Skin epidermis (tissue), 12 donors: ENCODE results near the gene SRXN1.

Experiments
- H3K27ac ChIP-seq, 21 experiments: fragments of 200-600 bp; sonication (generic) in 11 of 21; one replicate each; pipeline ENCODE4 v1.5.0; 2020; ENCODE audit warnings: mild to moderate bottlenecking in 3 of 21, inconsistent platforms in 2 of 21, moderate library complexity in 2 of 21
- H3K4me3 ChIP-seq, 7 experiments: fragments of 200-600 bp; sonication (generic) in 2 of 7; one replicate each; pipeline ENCODE4 v1.5.0; 2020; ENCODE audit warnings: inconsistent platforms in 2 of 7, mild to moderate bottlenecking in 2 of 7, moderate library complexity in 1 of 7

The SRXN1 gene

DNA sequence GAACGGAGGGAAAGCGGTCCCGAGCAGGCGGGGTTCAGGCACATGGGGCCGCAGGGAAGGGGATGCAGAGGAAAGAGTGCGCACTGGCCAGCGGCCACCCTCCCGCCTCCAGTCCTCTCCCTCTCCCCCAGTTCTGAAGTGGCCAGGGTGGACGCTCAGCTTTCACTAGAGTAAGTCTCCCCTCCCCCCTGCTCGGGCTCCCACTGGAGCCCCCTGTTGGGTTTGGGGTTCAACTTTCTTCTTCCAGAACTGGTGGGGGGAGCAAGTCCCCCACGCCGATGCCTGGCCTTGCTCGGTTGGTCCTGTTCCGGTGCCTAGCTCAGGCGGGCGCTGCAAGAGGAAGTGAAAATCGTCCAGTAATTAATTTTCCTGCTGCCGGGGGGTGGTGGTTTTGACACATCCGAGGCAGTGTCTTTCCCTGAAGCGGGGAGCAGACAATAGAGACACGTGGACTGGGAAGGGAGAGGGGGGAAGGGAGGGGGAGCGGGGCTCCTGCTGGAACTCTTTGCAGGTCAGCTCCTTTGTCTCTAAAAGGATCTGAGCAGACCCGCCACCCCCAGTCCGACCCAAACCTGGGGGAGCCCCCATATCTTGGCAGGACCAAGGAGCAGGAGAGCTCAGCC, 23.4 kb upstream of the SRXN1 start:
- Histone ChIP-seq H3K27ac (no peak overlapping the region), H3K4me3 (no peak overlapping the region)

DNA sequence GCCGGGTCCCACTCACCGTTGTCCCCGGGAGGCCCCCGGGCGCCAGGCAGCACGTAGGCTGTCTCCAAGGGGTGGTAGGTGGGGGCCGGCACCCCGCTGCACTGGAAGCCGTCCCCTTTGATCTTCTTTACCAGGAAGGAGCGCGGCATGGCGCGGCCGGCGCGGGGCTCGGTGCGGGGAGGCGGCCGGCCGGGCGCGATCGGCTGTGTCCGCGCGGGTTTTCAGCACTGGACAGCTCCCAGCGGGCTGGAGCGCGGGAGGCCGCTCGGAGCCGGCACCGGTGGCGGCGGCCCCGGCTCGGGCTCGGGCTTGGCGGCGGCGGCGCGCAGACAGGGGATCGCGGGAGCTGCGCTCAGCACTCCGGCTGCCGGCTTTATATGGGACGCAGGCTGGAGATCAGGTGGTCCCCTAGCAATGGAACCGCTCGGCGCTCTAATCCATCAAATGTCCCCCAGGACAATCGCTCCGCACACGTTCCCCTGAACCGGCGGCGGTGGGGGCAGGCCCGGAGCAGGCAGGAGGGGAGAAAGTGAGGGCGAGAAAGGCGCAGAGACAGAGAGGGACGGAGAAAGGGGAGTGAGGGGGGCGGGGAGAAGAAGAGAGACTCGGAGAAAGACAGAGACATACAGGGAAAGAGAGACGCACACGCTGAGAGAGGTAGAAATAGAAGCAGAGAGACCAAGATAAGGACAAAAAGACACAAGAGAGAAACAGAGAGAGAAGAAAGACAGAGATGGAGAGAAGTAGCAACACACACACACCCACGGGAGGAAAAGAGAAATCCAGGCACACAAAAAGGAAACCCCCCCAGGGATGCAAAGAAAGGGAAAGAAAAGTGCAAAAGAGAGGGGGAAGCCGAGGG, 22.7 kb upstream of the SRXN1 start, which contains the start of gene SCRT2:
SCRT2 (minus strand) TSS at position 350 of the 862 bp plus-strand sequence; CDS start at position 149, 201 bp downstream.
- H3K27ac ChIP-seq: no peak within 1 kb of the TSS
- H3K4me3 ChIP-seq: no peak within 1 kb of the TSS

DNA sequence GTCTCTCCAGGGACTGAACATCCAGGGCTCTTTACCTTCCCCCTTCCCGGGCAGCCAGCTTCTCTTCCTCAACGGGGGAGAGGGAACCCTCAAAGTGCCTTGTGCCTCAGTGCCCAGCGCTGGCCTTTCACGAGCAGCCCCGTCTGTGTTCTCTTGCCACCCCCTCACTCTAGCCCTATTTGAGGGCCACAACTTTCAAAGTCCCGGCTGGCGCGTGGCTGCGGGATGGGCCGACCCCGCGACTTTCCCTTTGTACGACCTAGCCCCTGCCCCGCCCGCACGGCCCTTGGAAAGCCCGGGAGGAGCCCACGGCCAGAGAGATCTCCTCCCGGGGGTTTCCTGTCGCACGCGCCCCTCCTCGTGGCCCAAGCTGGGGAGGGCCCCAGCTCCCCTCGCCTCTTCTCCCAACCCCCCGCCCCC, 22.0 kb upstream of the SRXN1 start:
- Histone ChIP-seq H3K4me3 (no peak overlapping the region), H3K27ac (no peak overlapping the region)

DNA sequence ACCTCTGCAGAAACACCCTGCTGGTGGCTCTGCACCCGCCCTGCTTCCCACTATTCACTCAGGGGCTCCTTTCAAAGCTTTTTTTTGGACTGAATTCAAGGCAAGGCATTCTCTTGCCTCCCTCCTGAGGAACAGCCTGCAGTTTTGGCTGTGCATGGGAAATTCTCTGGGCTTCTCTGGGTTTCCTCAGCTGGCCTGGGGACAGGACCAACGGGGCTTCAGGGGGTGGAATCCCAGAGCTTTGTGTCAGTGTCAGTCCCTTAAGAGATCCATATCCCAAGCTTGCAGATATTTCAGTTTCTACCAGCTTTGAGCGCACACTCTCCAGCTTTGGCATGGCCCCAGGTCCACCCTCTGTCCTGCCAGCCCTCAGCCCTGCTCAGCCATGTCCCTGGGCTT, 20.6 kb upstream of the SRXN1 start:
- Histone ChIP-seq H3K4me3 (no peak overlapping the region), H3K27ac (no peak overlapping the region)

DNA sequence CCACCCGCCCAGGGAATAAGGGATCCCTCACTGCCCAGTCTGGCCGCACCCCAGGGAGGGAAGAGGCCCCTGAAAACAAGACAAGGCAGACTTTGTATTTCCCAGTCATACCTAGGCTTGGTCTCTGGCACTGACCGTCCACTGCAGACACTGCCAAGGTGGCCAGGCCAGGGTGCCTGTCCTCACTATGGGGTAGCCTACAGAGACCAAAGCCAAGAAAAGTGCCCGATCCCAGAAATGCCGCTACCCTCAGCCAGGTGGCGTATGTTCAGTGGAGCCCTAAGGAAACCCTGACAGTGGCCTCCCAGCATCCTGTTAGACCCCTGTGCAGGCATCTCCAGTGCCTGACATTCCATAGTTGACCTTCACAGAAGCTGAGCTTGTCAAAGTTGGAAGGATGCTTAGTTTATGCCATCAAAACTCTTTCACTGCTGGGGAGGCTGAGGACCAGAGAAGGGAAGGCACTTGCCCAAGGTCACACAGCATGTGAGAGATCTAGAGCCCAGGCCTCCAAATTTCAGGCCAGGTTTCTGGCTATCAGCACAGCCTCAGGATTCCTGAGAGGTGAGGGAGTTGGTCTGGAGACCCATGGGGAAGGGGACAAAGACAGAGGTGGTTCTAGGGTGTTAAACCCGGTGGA, 20.1 kb upstream of the SRXN1 start:
- Histone ChIP-seq H3K4me3 (no peak overlapping the region), H3K27ac (no peak overlapping the region)

DNA sequence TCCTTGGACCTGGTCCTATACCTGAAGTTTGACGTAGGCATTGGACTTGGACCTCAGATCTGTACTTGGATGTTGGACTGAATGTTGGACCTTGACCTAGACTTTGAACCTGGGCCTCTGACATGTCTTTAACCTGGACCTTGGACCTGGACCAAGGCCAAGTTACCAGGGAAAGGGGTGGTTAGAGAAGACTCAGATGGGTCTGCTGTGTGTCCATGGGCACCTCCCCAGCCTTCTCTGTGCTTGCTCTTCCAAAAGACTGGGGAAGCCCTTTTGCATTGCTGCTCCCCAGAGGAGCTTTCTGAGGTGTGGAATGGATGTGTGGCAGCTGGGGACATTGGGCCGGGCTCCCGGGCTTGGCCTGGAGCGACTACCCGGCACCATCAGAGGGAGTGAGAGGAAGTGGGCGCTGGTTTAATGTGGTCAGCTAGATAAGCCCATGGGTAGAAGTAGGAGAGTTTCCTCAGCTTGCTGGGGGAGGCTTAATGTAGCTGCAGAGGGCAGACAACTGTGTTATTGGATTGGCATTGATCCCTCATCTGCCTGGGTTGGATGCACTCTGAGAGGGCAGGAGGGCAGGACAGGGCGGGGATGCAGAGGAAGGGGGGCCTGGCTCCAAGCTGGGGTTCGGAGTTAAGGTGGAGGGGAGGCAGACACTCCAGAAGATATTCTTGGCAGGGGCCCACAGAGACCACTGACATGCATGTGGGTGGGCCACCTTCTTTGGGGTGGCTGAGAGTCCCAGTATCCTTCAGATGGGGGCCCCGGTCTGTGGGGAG, 18.4 kb upstream of the SRXN1 start:
- no peak overlapping the region for H3K27ac ChIP-seq
- no peak overlapping the region for H3K4me3 ChIP-seq

DNA sequence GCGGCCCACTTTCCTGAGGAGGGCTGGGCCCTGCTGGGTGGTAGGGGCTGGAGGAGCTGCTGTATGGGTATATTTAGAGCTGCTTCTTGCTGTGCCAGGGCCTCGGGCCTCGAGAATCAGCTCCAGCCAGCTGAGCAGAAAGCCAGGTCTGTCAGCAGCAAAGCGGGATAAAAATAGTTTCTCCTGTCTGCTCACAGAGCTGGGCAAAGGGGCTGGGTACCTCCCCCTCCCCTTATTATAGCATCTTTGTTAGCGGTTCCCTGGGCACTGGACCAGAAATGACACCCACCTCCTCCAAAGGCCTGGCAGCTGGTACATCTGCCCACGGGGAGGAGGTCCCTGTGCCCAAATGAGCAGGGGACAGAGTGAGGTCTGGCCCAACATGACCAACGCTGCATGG, 16.6 kb upstream of the SRXN1 start:
- Histone ChIP-seq H3K4me3 (no peak overlapping the region), H3K27ac (no peak overlapping the region)

DNA sequence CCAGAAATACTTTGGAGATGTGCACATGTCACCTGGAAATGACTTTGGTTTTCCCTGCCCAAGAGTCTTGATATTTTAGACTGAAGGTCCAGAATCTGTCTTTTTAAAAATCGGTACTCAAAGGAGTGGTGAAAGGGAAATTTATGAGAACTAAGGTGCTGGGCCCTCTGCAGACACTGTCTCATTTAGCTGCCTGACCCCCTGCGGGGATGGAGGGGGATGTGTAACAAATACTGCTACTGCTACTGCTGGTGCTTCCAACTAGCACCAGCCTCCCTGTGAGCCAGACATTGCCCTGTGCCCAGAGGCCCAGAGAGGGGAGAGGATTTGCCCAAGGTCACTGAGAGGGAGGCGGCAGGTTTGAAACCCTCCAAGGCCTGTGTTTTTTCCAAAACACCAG, 15.6 kb upstream of the SRXN1 start:
- Histone ChIP-seq H3K27ac (no peak overlapping the region), H3K4me3 (no peak overlapping the region)

DNA sequence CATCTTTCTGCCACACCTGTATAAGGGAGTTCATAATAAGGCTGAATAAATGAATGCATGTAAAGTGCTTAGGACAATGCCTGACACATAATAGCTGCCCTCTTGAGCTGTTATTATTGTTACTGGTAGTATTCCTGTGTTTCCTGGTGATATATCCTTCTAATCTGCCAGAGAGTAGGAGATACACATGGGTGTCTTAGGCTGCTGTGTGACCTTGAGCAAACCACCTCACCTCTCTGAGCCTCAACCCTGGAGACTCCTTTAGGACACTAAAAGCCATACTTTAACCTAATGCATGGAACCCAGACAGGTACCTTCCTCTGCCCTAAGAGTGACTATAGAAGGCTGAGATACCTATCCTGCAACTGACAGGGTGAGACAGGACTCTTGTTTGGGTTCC, 15.1 kb upstream of the SRXN1 start:
- H3K4me3 ChIP-seq: no peak overlapping the region
- no peak overlapping the region for H3K27ac ChIP-seq

DNA sequence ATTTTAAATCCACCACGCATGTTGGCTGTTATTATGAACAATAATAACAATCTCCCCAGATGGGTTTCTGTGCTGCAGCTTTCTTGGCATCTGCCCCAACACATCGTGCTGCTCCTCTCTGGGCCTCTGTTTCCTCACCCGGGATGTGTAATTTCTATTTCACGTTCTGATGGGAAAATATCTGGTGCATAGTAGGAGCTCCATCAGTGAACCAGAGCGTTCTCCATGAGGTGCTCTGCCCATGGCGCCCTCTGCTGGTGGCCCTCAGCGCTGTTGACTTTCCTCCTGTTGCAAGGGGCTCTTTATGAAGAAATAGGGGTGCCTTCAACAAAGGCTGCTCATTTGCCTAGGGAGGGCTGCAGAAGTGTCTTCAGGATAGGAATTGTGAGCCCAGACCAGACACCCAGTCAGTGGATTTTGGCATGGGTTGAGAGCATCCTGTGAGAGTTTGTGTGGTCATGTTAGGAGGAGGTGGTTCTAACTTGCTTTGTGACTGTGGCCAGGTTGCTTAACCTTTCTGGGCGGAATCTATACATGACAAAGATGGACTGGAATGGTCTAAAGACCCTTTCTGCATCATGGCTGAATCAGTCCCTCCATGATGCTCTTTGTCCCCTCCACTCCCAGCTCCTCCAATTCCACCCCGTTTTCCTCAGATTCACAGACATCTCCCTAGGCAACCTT, 14.5 kb upstream of the SRXN1 start:
- Histone ChIP-seq H3K4me3 (no peak overlapping the region), H3K27ac (no peak overlapping the region)

DNA sequence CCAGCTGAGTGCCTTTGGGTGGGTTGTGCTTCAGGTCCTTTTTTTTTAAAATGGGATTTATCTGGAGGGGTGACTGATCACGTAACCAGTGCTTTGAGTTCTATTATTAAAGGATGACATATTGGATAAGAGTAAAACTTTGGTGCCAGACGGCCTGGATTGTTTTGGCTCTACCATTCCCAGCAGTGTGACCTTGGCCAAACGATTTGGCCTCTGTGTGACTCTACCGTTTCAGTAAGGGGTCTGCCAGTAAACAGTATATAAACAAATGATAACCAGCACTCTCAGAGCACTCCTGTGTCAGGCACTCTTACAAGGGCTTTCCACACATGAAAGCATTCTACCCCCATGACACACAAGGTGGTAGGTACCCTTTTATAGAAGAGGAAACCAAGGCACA, 13.9 kb upstream of the SRXN1 start:
- no peak overlapping the region for H3K4me3 ChIP-seq
- no peak overlapping the region for H3K27ac ChIP-seq

DNA sequence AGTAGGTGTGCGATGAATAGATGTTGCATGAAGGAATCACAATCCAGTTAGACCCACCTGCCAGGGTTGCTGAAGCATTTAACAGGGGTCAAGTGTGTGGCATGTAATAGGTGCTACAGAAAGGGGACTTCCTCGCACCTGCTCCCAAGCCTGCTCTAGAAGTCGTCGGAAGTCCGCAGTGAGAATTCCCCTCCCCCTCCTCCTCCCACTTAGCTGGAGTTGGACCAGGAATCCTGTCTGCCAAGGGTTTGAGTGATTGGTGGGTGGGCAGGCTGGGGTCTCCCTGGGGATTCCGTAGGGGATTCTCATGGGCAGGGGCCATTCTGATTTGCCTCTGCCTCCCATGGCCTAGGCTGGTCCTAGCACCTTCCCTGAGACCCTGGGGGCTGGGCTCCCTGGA, 12.3 kb upstream of the SRXN1 start:
- Histone ChIP-seq H3K27ac (no peak overlapping the region), H3K4me3 (no peak overlapping the region)

DNA sequence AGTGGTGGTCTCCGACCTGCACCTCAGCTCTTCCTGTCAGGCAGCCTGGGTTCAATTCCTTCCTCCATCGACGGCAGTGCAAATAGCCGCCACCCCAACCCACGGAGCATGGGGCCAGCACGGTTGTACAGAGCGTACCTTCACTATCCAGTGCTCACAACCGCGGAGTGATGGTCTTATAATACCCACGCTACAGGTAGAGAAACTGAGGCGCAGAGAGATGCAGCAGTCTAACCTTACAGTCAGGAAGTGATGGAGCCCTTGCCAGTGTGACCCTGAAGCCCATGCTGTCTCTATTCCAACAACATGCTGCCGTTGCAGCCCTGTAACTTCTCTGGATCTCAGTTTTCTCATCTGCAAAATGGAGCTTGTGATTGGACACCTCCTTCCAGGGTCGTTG, 11.6 kb upstream of the SRXN1 start:
- H3K27ac ChIP-seq: no peak overlapping the region
- H3K4me3 ChIP-seq: no peak overlapping the region

DNA sequence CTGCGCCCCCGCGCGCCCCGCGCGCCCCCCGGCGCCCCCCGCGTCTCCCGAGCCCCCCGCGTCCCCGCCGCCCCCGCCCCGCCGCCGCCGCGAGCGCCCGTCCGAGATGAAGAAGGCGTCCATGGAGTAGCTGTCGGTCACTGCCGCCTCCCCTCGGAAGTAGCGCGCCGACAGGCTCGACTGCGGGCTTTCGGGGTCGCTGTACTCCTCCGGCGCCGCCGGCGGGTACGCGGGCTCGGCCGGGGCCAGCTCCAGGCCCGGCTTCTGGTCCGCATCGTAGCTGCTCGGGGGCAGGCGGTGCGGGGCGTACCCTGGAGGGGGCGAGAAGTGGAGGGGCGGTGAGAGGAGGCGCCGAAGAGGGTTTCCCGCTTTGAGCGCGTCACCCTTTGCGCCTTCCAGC, 11.2 kb upstream of the SRXN1 start:
- Histone ChIP-seq H3K4me3 (no peak overlapping the region), H3K27ac (no peak overlapping the region)

DNA sequence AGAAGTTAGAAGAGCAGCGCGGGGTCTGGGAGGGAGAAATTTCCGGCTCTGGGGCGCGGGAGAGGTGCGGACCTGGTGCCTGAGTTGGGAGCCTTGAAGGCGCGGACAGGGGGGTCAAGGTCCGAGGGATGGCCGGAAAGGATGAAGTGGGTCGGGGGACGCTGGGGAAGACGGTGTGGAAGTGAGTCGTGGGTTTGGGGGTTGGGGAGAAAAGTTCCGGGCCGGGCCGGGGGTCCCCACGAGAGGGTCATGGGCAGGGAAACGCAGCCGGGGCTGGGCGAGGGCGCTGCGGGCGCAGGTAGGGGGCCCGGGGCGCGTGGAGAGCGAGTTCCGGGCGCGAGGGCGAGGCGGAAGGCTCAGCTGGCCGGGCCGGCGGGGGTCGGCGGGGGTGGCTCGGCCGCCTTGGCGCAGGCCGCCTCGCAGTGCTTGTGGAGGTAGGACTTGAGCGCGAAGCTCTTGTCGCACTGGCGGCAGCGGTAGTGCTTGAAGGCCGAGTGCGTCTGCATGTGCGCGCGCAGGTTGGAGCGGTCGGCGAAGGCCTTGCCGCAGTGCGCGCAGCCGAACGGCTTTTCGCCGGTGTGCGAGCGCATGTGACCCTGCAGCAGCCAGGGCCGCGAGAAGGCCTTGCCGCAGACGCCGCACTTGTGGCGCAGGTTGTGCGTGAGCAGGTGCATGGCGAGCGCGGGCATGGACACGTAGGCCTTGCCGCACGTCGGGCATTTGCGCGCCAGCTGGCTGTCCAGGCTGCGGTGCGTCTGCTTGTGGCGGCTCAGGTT, 10.5 kb upstream of the SRXN1 start:
- Histone ChIP-seq H3K4me3 (no peak overlapping the region), H3K27ac (no peak overlapping the region)

DNA sequence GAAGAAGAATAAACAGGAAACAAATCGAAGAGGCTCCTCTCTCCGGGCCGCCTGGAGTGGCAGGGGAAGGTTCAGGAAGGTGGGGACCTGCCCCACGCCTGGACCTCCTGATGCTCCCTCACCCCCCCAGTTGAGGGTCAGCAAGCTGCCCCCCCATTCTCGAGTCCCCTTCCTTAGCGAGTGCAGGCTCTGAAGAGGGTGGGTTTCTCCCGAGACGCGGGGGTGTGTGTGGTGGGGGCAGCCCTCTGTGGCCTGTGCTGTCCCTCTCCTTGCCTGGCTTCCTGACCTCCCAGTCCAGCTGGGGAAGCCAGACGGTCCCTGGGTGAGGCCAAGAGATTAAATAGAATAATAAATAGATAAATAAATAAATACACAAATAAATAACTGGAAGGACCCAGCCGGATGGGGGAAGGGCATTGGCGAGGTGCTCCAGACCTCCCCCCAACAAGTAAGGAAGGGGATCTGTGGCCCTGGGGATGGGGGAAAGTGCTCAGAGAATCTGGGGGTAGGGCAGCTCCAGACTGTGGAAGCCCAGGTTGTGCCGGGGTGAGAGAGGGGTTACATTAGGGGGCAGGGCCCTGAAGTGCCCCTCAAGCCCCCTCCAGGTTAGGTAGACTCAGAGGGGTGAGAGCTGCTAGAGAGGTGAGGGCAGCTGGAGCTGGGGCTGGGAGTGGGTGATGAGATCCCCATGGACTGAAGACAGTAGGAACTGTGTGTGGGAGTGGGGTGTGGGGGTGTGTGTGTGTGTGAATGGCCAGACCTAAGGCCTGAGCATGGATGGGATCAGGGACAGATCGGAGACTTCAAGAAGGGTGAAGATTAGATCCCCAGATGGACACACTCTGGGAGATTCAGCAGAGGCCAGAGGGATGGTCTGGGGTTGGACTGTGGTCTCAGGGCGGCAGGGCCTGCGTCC, 9.5 kb upstream of the SRXN1 start:
- H3K4me3 ChIP-seq: no peak overlapping the region
- H3K27ac ChIP-seq: no peak overlapping the region

DNA sequence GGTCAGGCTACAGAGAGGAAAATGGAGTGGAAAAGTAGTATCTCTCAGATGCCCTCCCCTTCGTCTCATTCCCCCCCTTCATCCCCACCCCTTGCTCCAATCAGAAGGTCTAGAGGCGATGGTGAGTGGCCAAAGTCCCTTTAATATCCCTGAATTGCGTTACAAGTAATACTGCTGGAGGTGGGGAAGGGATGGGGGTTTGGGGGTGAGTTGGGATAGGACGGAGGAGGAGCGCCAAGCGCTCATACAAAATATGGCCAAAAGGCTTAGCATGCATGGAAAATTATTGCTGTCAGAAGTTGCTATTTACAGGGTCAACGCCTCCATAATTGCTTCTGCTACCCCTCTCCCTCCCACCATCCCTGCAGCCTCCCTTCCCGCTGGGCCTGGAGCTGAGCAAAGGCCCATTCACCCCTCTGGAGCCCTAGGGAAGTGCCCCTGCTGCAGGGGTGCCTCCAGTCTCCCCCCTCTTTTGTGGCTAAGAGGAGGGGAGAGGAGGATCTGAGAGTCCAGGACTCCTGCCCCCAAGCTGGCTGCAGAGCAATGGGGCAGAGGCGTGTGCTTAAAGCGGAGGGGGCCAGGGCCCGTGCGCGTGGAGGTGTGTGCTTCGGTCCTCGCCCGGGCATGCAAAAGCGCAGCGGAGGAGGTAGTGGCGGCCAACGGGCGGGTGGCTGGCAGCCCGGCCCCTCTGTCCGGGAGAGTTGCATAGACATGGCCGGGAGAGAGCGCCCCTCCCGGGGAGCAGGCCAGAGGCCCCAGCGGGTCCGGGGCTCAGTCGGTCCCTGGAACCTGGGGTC, 8.7 kb upstream of the SRXN1 start:
- Histone ChIP-seq H3K4me3 (no peak overlapping the region), H3K27ac (no peak overlapping the region)
